HFF-Myc (cell line): Measurements from ENCODE around the gene TBC1D8.

Experiments
- DNase-seq: peaks from one replicate; pipeline ENCODE4 v3.0.0-alpha.2; 2011; ENCODE audit warnings: low read depth; ENCODE audit errors: extremely low read depth
- H3K4me3 ChIP-seq: replicated peaks from 2 replicates; pipeline ENCODE4 v1.5.1; 2011; ENCODE audit warnings: low read depth, mild to moderate bottlenecking, control low read depth, low read length
- CTCF ChIP-seq: IDR thresholded peaks from 2 replicates; pipeline ENCODE4 v1.5.1; 2012; ENCODE audit warnings: mild to moderate bottlenecking, low read depth, low read length, control low read depth; ENCODE audit errors: missing control alignments

TBC1D8 gene

GRCh38 chr2:100993294-100993693, 157.9 kb downstream of the TBC1D8 start:
- H3K4me3 ChIP-seq: no peak overlapping the region
- DNase-seq: no peak
- no peak for TF ChIP-seq CTCF

- TF ChIP-seq CTCF: no peak
- no peak overlapping the region for H3K4me3 ChIP-seq
- no peak for DNase-seq
Measured at GRCh38 chr2:100992262-100992661, 158.9 kb downstream of the TBC1D8 start.

- TF ChIP-seq CTCF: no peak
- no peak for DNase-seq
Measured at GRCh38 chr2:100991404-100991773, 159.8 kb downstream of the TBC1D8 start.

GRCh38 chr2:100990650-100991403, 160.4 kb downstream of the TBC1D8 start:
- TF ChIP-seq CTCF: no peak

More at GRCh38 chr2:100991404-100991773, 159.8 kb downstream of the TBC1D8 start:
- H3K4me3 ChIP-seq: no peak overlapping the region

GRCh38 chr2:100990166-100990565, 161.0 kb downstream of the TBC1D8 start:
- no peak overlapping the region for H3K4me3 ChIP-seq
- DNase-seq: no peak
- TF ChIP-seq CTCF: no peak

More at GRCh38 chr2:100990650-100991403, 160.4 kb downstream of the TBC1D8 start:
- H3K4me3 ChIP-seq: no peak overlapping the region
- no peak for DNase-seq

- no peak overlapping the region for H3K4me3 ChIP-seq
- no peak for TF ChIP-seq CTCF
- no peak for DNase-seq
Measured at GRCh38 chr2:100989666-100990065, 161.5 kb downstream of the TBC1D8 start.
